HG02623 (cell line): ENCODE data around the gene DNAAF2.
"Not testable (repeated sequence)": the region's sequence is repeated elsewhere in the genome, so short reads cannot be mapped to it uniquely, and the experiment has no call there.

Experiments
- ATAC-seq: cut with Tn5 transposase; IDR thresholded peaks from one replicate; pipeline ENCODE4 v1.9.1; 2021; ENCODE audit warnings: moderate library complexity; ENCODE audit not compliant: unreplicated experiment

Gene DNAAF2

DNA sequence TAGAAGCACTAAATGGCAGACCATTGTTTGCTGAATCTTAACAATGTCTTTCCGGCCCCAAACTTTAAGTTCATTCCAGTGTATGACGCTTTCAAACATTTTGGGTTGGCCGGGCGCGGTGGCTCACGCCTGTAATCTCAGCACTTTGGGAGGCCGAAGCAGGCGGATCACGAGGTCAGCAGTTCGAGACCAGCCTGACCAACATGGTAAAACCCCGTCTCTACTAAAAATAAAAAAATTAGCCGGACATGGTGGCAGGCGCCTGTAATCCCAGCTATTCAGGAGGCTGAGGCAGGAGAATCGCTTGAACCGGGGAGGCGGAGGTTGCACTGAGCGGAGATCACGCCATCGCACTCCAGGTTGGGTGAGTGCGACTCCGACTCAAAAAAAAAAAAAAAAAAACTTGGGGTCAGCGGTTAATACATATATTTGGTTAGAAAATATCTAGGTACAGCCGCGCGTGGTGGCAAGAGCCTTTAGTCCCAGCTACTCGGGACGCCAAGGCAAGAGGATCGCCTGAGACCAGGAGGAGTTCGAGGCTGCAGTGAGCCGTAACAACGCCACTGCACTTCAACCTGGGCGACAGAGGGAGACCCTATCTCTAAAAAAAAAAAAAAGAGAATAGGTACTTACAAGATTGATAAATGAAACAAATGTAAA, 49.9 kb downstream of the DNAAF2 start:
- ATAC-seq, result not testable (repeated sequence)

- ATAC-seq, result no peak
Observed at GRCh38 chr14:49584058-49584457, 51.0 kb downstream of the DNAAF2 start.

DNA sequence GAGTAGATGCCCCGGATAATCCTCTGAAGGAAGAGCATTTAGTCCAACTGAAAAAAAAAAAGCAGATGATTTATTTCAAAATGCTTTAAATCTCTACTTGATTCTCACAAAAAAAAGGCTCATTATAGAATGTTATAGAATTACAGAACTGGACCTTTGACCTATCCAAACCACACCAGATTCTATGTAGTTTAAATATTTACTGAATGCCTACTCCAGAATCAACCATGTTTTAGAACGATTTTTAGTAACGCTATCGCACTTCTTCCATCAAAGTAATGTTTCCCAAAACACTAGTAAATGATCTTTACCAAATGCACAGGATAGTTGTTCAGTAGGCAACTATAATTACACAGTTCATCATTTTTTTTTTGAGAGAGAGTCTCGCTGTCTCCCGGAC, 51.4 kb downstream of the DNAAF2 start:
- no peak for ATAC-seq

GRCh38 chr14:49582113-49582977, 52.7 kb downstream of the DNAAF2 start:
- no peak for ATAC-seq

- no peak for ATAC-seq
Observed at GRCh38 chr14:49581209-49582112, 53.6 kb downstream of the DNAAF2 start.

DNA sequence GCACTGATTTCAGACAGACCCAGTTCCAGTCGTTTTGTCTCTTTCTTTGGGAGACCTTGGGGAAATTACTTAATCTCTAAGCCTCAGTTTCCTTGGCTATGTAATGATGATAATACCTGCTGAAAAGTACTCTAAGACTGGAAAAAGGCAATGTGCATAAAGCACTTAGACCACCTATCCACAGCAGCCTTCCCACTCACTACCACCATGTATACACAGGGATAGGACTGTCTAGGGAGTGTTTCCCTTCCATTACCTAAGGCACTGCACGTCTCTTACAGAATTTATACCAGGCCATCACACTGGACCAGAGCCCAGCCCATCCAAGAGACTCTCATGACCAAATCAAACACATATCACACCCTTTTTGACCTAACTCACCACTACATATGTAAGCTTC, 55.2 kb downstream of the DNAAF2 start:
- no peak for ATAC-seq

- ATAC-seq, result no peak
Observed at GRCh38 chr14:49578141-49578540, 56.9 kb downstream of the DNAAF2 start.
